G401 (cell line): Measurements from ENCODE around the gene TRIM9. TPM values are rescaled to one million over a fixed set of nuclear protein-coding genes. Genes with fewer than 3 reads are reported as not detected.
A peak's percentile ranks its signal among the peaks of the same experiment; 100 is the strongest.

Experiments
- DNase-seq: peaks from one replicate; pipeline ENCODE4 v3.0.0-alpha.2; 2015; ENCODE audit warnings: low spot score
- in situ Hi-C: cut with HindIII; loops from 2 replicates; pipeline ENCODE4 v1.10.0; 2016; ENCODE audit warnings: low sequenced_read_pairs, mixed read lengths
- total RNA-seq: library from RNA; depleted of rRNA; stranded (reverse); fragments of >200 nt; shearing (Covaris generic); gene quantifications from 2 replicates; pipeline ENCODE4 v1.2.3, GENCODE V29; 2014

Gene TRIM9
- total RNA-seq, 1 experiment from 2014 or later = 0.41 TPM

- in situ Hi-C loops = no loop called here
- DNase-seq = peak; percentile 75
These were observed 1.2 kb upstream of the TRIM9 start for GRCh38 chr14:51095854-51096823.

DNA sequence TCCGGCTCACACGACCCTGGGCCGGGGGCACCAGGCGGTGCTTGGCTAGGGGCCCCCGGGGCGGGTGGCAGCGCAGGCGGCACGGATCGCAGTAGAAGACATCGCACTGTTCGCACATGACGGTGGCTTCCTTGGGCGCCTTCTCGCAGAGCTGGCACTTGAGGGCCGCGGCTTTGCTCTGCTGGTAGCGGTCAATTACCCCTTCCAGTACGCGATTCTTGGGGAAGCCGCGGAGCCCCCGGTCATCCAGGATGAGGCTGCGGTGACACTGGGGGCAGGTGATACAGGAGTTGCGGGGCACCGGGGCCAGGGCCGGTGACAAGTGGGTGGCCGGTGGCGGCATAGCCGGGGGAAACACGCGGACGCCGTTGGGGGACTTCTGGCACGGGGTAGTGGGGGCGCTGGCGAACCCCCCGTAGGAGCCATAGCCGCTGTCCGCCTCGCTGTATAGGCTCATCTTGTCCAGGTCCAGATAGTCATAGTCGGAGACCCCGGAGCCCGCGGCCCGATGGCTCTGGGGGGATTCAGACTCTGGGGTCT is 553 bp downstream of the TRIM9 start:
- in situ Hi-C loops = no loop called here
- DNase-seq = no peak

DNA sequence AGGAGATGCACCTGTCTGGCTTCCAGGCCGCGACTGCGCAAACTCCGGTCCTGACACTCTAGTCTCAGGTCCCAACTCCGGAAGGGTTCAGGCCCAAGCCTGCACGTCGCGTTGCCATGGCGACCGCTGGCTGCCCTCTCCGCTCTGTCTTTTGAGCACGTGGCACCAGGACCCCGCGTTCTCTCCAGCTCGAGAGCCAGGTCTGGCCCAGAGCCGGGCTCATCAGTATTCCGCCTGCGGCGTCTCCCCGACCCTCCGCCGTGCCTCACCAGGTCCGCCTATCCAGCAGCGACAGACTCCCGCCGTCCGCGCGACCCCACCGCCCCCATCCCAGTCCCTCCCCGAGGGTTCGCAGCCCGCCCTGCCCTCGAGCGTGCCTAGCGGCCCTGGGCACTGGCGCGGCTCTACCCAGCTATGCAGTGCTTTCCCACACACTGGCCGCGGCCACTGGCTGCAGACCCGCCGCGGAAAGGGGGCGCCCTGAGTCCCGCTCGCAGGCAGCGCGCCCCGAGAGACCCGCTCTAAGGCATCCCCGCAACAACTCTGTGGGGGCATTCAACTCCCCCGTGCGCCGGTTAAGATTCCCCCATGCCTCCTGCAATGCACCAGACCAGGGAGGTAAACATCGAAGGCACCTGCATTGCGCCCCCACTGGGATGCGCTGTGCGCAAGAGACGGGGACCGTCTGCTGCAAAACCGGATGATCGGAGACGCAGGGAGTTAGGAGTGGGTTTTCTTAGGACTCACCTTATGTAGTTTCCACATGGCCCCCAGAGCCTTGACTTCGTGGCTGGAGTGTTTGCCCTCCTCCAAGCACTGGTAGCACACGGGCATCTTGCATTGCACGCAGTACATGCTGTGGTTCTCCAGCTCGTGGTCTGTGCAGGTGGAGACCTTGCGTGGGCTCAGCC is 1.3 kb downstream of the TRIM9 start:
- in situ Hi-C loops = no loop called here
- DNase-seq = peak; percentile 92

GRCh38 chr14:51092965-51093364 is 1.9 kb downstream of the TRIM9 start:
- in situ Hi-C loops = no loop called here

DNA sequence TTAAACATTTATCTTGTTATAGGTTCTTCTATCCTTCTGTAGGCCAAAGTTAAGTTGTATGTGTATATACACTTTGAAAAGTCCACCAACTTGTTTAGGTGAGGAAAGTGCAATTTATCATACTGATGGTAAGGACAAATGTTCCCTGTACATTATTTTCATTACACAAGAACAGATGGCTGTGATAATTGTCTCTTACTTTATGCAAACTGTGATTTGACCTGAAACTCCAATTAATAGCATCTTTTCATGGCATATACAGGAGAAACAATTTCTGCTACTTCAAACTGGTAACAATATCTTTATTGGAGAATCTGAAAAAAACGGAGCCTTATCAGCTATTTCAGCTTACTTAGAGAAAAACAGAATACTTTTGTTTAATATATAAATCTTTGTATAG is 5.6 kb downstream of the TRIM9 start:
- in situ Hi-C loops = no loop called here
- DNase-seq = peak; percentile 67

More at GRCh38 chr14:51092965-51093364, 1.9 kb downstream of the TRIM9 start:
- DNase-seq = no peak

DNA sequence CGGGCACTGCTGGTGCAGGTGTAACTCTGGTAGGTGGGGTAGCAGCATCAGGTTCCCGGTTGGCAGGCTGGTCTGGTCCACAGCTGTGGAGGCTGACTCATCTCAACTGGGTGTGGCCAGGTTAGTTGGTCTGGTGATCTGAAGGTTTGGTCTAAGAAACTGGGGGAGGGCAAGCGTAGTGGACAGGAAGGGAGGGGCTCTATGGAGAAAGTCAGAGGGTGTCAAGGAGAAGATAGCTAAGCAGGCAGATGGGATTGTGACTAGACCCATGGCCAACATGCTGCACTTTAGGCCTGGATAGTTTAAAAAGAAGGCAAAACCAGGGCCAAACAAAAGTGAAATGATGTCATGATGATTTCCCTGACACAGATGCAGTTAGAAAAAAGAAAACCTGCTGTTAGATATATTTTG is 7.9 kb downstream of the TRIM9 start:
- in situ Hi-C loops = no loop called here
- DNase-seq = no peak

DNA sequence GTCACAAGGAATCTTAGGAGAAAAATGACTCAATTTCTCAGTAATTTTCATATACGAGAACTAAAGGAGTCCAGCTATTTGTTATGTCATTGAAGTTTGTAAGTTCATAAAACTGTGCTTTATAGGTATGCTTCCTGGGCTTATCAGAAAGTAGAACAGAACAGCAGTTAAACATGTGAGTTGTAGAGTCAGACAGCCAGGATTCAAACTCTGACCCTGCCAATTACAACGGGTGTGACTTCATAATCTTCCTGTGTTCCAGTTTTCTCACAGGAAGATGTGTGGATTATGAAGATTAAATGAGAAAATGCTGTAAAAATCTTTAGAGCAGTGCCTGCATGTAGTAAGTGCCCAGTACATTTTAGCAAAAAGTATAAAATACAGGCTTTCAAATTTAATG is 8.9 kb downstream of the TRIM9 start:
- in situ Hi-C loops = no loop called here
- no peak for DNase-seq

DNA sequence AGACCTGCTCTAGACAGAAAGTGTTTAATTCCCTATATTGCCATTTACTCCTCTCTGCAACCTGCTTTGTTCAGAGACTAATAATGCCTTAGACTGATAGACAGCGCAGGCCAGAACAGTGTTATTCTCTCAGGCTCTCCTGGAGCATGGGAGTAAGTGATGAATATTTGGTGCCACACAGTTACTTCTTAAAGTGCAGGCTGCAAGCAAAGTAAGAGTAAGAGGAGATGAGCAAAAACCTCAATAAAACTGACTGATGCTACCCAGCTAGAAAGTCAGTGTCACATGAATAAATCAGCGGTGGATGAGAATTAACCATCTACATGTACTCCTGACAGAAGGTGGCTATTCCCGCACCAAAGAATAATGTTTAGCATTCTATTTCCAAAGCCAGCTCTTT is 9.9 kb downstream of the TRIM9 start:
- in situ Hi-C loops = no loop called here
- peak; percentile 62 for DNase-seq

GRCh38 chr14:51084507-51084906 is 10.4 kb downstream of the TRIM9 start:
- no peak for DNase-seq
- in situ Hi-C loops = no loop called here

DNA sequence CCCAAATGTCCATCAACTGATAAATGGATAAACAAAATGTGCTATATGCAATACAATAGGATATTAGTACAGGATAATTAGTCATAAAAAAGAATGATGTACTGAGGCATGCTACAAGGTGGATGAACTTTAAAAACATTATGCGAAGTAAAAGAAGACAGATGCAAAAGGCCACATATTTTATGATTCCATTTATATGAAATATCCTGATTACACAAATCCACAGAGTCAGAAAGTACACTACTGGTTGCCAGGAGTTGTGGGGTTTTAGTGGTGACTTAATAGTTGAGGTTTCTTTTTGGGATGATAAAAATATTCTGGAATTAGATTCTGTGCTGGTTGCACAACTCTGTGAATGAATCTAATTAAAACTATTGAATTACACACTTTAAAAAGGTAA is 12.6 kb downstream of the TRIM9 start:
- in situ Hi-C loops = no loop called here
- no peak for DNase-seq

- no peak for DNase-seq
- in situ Hi-C loops = no loop called here
These were observed 13.2 kb downstream of the TRIM9 start for GRCh38 chr14:51081712-51082111.

DNA sequence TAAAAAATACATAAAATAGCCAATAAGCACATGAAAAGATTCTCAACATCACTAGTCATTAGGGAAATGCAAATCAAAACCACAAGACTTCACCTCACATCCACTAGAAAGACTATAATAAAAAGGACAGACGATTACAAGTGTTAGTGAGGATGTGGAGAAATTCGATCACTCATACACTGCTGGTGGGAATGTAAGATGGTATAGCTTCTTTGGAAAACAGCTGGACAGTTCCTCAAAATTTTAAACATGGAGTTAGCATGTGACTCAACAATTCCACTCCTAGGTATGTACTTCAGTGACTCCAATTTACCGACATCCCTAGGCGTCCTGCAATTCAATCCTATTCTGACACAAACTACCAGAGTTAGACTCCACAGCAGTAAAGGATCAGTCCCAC is 13.7 kb downstream of the TRIM9 start:
- DNase-seq = no peak
- in situ Hi-C loops = no loop called here

GRCh38 chr14:51080645-51081044 is 14.3 kb downstream of the TRIM9 start:
- in situ Hi-C loops = no loop called here

DNA sequence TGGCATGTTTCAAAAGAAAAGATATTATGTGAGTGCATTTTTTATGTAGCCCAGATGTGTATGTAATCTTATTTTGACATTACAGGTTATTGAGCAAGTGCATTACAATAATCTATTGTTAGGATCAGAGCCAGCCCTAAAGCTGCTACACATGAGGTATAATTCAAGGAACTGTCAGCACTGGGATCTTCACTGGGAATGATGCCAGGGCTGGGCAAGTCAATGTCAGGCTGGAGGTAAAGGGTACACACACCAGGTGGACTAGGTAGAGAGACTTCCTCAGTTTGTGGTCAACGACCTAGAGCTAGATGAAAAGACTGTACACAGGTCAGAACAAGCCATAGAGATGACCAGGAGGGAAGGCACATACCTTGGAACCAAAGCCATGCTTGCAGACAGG is 15.4 kb downstream of the TRIM9 start:
- DNase-seq = no peak
- in situ Hi-C loops = no loop called here

More at GRCh38 chr14:51080645-51081044, 14.3 kb downstream of the TRIM9 start:
- DNase-seq = no peak

DNA sequence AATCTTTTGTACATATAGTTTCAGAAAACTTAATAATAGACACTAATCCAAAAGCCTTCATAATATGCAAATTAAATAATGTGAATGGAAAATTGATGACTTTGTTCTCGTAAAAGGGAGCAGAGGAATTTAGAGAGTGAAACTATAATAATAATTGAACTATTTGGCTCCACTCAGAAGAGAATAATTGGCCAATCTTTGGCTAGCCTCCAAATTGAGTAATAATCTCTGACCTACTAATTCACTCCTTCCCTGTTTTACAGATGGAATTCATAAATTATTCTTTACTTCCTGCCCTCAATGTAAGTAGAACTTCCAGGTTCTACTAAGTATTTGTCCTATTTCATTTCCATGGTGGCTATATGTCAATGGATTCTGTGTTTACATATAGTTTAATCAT is 15.8 kb downstream of the TRIM9 start:
- in situ Hi-C loops = no loop called here
- DNase-seq = no peak

DNA sequence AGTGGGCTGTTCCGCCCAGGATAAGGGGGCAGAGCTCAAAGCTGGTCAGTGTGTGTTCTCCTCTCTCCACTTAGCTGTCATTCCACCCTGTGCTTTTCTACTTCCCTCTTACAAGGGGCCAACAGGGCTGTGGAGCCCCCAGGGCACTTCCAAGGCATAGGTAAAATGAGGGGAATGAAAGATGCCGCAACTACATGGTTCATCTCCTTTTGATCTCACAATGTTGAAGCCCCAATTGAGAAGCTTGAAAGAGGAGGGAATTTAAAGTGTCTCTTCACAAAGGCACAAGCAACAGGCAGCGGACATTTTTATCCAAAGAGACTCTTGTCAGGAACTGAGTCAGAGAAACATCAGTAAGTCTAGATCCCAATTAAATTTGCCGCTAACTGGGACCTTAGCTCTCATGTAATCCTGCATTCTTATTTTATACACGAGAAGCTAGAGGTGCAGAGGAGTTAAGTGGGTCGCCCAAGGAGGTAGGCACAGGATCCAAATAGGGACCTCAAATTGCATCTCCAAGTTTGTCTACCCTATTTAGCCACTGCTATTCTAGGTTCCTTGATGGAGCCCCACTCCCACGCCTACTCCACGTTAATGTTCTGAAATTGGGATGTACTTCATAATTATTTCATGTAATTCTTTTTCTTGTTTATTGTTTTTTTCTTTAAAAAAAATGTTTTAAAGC is 20.1 kb downstream of the TRIM9 start:
- in situ Hi-C loops = no loop called here
- no peak for DNase-seq

- DNase-seq = no peak
- in situ Hi-C loops = no loop called here
These were observed 21.2 kb downstream of the TRIM9 start for GRCh38 chr14:51073731-51074130.

- no peak for DNase-seq
- in situ Hi-C loops = no loop called here
These were observed 21.9 kb downstream of the TRIM9 start for GRCh38 chr14:51072976-51073375.

GRCh38 chr14:51071857-51072256 is 23.0 kb downstream of the TRIM9 start:
- in situ Hi-C loops = no loop called here
- DNase-seq = peak; percentile 91
